HG03571 (cell line): ENCODE results near the gene C2CD4C.
"Not testable (repeated sequence)": the region's sequence is repeated elsewhere in the genome, so short reads cannot be mapped to it uniquely, and the experiment has no call there.

Source experiments
- ATAC-seq: cut with Tn5 transposase; IDR thresholded peaks from one replicate; pipeline ENCODE4 v1.9.1; 2021; ENCODE audit not compliant: unreplicated experiment

Gene C2CD4C

GRCh38 chr19:384799-385169, 24.2 kb downstream of the C2CD4C start:
- ATAC-seq, result no peak

- no peak for ATAC-seq
Measured at GRCh38 chr19:383922-384798, 24.8 kb downstream of the C2CD4C start.

- no peak for ATAC-seq
Measured at GRCh38 chr19:383040-383439, 25.9 kb downstream of the C2CD4C start.

- not testable (repeated sequence) for ATAC-seq
Measured at GRCh38 chr19:382578-382977, 26.4 kb downstream of the C2CD4C start.

- not testable (repeated sequence) for ATAC-seq
Measured at GRCh38 chr19:381901-382300, 27.0 kb downstream of the C2CD4C start.

GRCh38 chr19:380618-381219, 28.2 kb downstream of the C2CD4C start:
- ATAC-seq, result not testable (repeated sequence)

GRCh38 chr19:379796-380195, 29.2 kb downstream of the C2CD4C start:
- no peak for ATAC-seq

- ATAC-seq, result no peak
Measured at GRCh38 chr19:378706-379105, 30.2 kb downstream of the C2CD4C start.

GRCh38 chr19:377801-378581, 31.0 kb downstream of the C2CD4C start:
- ATAC-seq, result no peak

- no peak for ATAC-seq
Measured at GRCh38 chr19:376111-376470, 32.9 kb downstream of the C2CD4C start.

GRCh38 chr19:375395-376110, 33.4 kb downstream of the C2CD4C start:
- no peak for ATAC-seq

GRCh38 chr19:374886-375235, 34.1 kb downstream of the C2CD4C start:
- ATAC-seq, result no peak

- no peak for ATAC-seq
Measured at GRCh38 chr19:374183-374885, 34.6 kb downstream of the C2CD4C start.

GRCh38 chr19:373391-374182, 35.4 kb downstream of the C2CD4C start:
- no peak for ATAC-seq

GRCh38 chr19:372306-372890, 36.5 kb downstream of the C2CD4C start:
- no peak for ATAC-seq

GRCh38 chr19:371501-372168, 37.3 kb downstream of the C2CD4C start:
- ATAC-seq, result no peak

- no peak for ATAC-seq
Measured at GRCh38 chr19:370641-371330, 38.2 kb downstream of the C2CD4C start.

GRCh38 chr19:369876-370275, 39.1 kb downstream of the C2CD4C start:
- ATAC-seq, result no peak
